K562 (cell line): ENCODE data around the gene SCIN. TPM values are rescaled to one million over a fixed set of nuclear protein-coding genes. Genes with fewer than 3 reads are reported as not detected.

Experiments used
- CBFA2T3 ChIP-seq: fragments of 450-650 bp; IDR thresholded peaks from 2 replicates; pipeline ENCODE4 v1.6.1; 2017
- EWSR1 ChIP-seq: fragments of 450-650 bp; IDR thresholded peaks from 2 replicates; pipeline ENCODE4 v1.6.1; 2018; ENCODE audit warnings: borderline replicate concordance, mild to moderate bottlenecking, low read depth, moderate library complexity; ENCODE audit not compliant: partially characterized antibody
- IRF2 ChIP-seq: sonication (generic); formaldehyde crosslinking; IDR thresholded peaks from 2 replicates; pipeline ENCODE4 v1.8.1; 2022; ENCODE audit warnings: mild to moderate bottlenecking, missing genetic modification reagents
- MCM2 ChIP-seq: fragments of 450-650 bp; IDR thresholded peaks from 2 replicates; pipeline ENCODE4 v1.6.1; 2017; ENCODE audit warnings: low read depth, mild to moderate bottlenecking
- MEF2D ChIP-seq: conservative IDR thresholded peaks from 2 replicates; pipeline ENCODE4 v1.6.1; 2016; ENCODE audit warnings: low read depth, missing genetic modification characterization, missing compliant biosample characterization
- MYC ChIP-seq, 2 experiments: fragments of 250-450 bp in 1 of 2; sonication (Bioruptor Pico) in 1 of 2; IDR thresholded peaks; 2 replicates each; pipeline versions ENCODE4 v1.5.1 to v1.6.1; 2012 to 2021; ENCODE audit warnings: low read depth in 2 of 2, borderline replicate concordance in 1 of 2, improper control_type of control experiment in 1 of 2, low read length in 1 of 2, mild to moderate bottlenecking in 1 of 2, moderate library complexity in 1 of 2
- NCOA2 ChIP-seq, 2 experiments: fragments of 450-650 bp; IDR thresholded peaks; 2 replicates each; pipeline ENCODE4 v1.6.1; 2018; ENCODE audit warnings: mild to moderate bottlenecking in 2 of 2, moderate library complexity in 1 of 2; ENCODE audit not compliant: partially characterized antibody in 2 of 2
- NRF1 ChIP-seq, 2 experiments: fragments of 450-650 bp; IDR thresholded peaks in 1 of 2; conservative IDR thresholded peaks in 1 of 2; 2 replicates each; pipeline ENCODE4 v1.6.1; 2014; ENCODE audit warnings: mild to moderate bottlenecking in 2 of 2
- PTRF ChIP-seq: fragments of 450-650 bp; IDR thresholded peaks from 2 replicates; pipeline ENCODE4 v1.6.1; 2016; ENCODE audit warnings: mild to moderate bottlenecking, missing genetic modification characterization, missing compliant biosample characterization
- RAD21 ChIP-seq, 2 experiments: fragments of 250-450 bp in 1 of 2; fragments of 450-650 bp in 1 of 2; sonication (Bioruptor Pico) in 1 of 2; formaldehyde crosslinking in 1 of 2; IDR thresholded peaks in 1 of 2; conservative IDR thresholded peaks in 1 of 2; 2 replicates each; pipeline versions ENCODE4 v1.4.0 to v1.8.0; 2020 to 2022; ENCODE audit warnings: mild to moderate bottlenecking in 2 of 2, moderate library complexity in 1 of 2
- SMC3 ChIP-seq: conservative IDR thresholded peaks from 2 replicates; pipeline ENCODE4 v1.6.1; 2011; ENCODE audit warnings: low read depth, low read length, improper control_type of control experiment; ENCODE audit not compliant: insufficient read depth
- STAG1 ChIP-seq: sonication (generic); formaldehyde crosslinking; IDR thresholded peaks from 2 replicates; pipeline ENCODE4 v1.5.0; 2020; ENCODE audit warnings: missing genetic modification reagents, borderline replicate concordance
- TARDBP ChIP-seq: fragments of 450-650 bp; IDR thresholded peaks from 2 replicates; pipeline ENCODE4 v1.6.1; 2016
- TSC22D4 ChIP-seq: fragments of 450-650 bp; IDR thresholded peaks from 2 replicates; pipeline ENCODE4 v1.6.1; 2016; ENCODE audit warnings: missing genetic modification characterization, missing biosample characterization, control low read depth
- ZFX ChIP-seq: sonication (generic); formaldehyde crosslinking; IDR thresholded peaks from 2 replicates; pipeline ENCODE4 v1.8.0; 2022; ENCODE audit warnings: mild to moderate bottlenecking, missing genetic modification reagents, moderate library complexity
- ZNF282 ChIP-seq: sonication (generic); formaldehyde crosslinking; IDR thresholded peaks from 2 replicates; pipeline ENCODE4 v1.8.1; 2023; ENCODE audit warnings: missing genetic modification reagents
- ZNF384 ChIP-seq: IDR thresholded peaks from 2 replicates; pipeline ENCODE4 v1.6.1; 2012; ENCODE audit warnings: low read depth, low read length, improper control_type of control experiment
- ZNF766 ChIP-seq: fragments of 200-800 bp; sonication (Bioruptor generic); conservative IDR thresholded peaks from 2 replicates; pipeline ENCODE4 v1.6.1; 2016; ENCODE audit warnings: missing genetic modification characterization, missing compliant biosample characterization
- polyA plus RNA-seq, 8 experiments: library from polyadenylated mRNA; depleted of rRNA in 4 of 8; stranded (reverse) in 5 of 8; unstranded in 3 of 8; fragments of >200 nt; fragmentation: Nextera tagmentation in 2 of 8; fragmentation: Illumina TruSeq in 1 of 8; extraction: Ambion mirVana in 2 of 8; extraction: Trizol in 1 of 8; gene quantifications; 2 replicates each; pipeline versions ENCODE4 v1.2.1 to v1.2.3, GENCODE V29; 2011 to 2014; ENCODE audit warnings: inconsistent platforms in 1 of 8, missing spikeins in 1 of 8
- total RNA-seq, 7 experiments: library from RNA; depleted of rRNA in 6 of 7; stranded (reverse); fragments of >200 nt in 6 of 7; fragmentation: Illumina TruSeq in 2 of 7; extraction: Trizol in 2 of 7; gene quantifications; 2 replicates each; pipeline versions ENCODE4 v1.2.1 to v1.2.3, GENCODE V29; 2011 to 2021; ENCODE audit warnings: low replicate concordance in 1 of 7
- TF ChIP-seq, protein P1 (sequence below): IDR thresholded peaks from 2 replicates; pipeline ENCODE4 v1.6.1; 2016; ENCODE audit warnings: missing genetic modification characterization, missing compliant biosample characterization
- TF ChIP-seq, protein P2 (sequence below), 2 experiments: IDR thresholded peaks; 2 replicates each; pipeline ENCODE4 v1.6.1; 2012; ENCODE audit warnings: improper control_type of control experiment in 2 of 2, low read depth in 2 of 2, low read length in 2 of 2, borderline replicate concordance in 1 of 2
- TF ChIP-seq, protein P3 (sequence below): fragments of 250-450 bp; sonication (Bioruptor Pico); IDR thresholded peaks from 2 replicates; pipeline ENCODE4 v1.5.0; 2021; ENCODE audit warnings: mild to moderate bottlenecking, borderline replicate concordance

The SCIN gene
- total and polyA plus RNA-seq, 9 of the 15 experiments (the other 6 are each of a cell fraction or from before 2014, with no cell fraction given), result 0.67 to 18.2 (median 10.6) TPM

- TF ChIP-seq MYC (IDR thresholded peaks at IDR 0.05; ENCODE audit: low read depth, low read length) (peak; percentile 61; the same call in 1 of the 2 replicates), MYC (CRISPR knock-in tag; IDR thresholded peaks at IDR 0.05; ENCODE audit: borderline replicate concordance, low read depth) (no peak), ZNF766 (CRISPR knock-in tag) (no peak), ZNF384 (no peak), PTRF (tag) (no peak), CBFA2T3 (peak; percentile 87), EWSR1 (no peak), ZFX (CRISPR knock-in tag) (0 out of 2 replicates have a peak, but pooled peaks have one; percentile 19), MEF2D (0 out of 2 replicates have a peak, but pooled peaks have one; percentile 39), MCM2 (no peak), STAG1 (no peak), ZNF282 (CRISPR knock-in tag) (no peak), TARDBP (no peak), NRF1 (conservative IDR thresholded peaks at IDR 0.05 in 1 of 2, IDR thresholded peaks at IDR 0.05 in 1 of 2) (peak; percentile 58; a peak in 3 of 4 replicates), IRF2 (CRISPR knock-in tag) (no peak), SMC3 (no peak), NCOA2 (IDR thresholded peaks at IDR 0.05; ENCODE audit: partially characterized antibody in 2 of 2) (peak in 1 of 2 experiments; percentile 62), TSC22D4 (tag) (no peak), RAD21 (CRISPR knock-in tag; conservative IDR thresholded peaks at IDR 0.05 in 1 of 2, IDR thresholded peaks at IDR 0.05 in 1 of 2) (no peak)
- TF ChIP-seq, protein P1, sequence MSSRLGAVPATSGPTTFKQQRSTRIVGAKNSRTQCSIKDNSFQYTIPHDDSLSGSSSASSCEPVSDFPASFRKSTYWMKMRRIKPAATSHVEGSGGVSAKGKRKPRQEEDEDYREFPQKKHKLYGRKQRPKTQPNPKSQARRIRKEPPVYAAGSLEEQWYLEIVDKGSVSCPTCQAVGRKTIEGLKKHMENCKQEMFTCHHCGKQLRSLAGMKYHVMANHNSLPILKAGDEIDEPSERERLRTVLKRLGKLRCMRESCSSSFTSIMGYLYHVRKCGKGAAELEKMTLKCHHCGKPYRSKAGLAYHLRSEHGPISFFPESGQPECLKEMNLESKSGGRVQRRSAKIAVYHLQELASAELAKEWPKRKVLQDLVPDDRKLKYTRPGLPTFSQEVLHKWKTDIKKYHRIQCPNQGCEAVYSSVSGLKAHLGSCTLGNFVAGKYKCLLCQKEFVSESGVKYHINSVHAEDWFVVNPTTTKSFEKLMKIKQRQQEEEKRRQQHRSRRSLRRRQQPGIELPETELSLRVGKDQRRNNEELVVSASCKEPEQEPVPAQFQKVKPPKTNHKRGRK (tag), result no peak
- TF ChIP-seq, protein P2, sequence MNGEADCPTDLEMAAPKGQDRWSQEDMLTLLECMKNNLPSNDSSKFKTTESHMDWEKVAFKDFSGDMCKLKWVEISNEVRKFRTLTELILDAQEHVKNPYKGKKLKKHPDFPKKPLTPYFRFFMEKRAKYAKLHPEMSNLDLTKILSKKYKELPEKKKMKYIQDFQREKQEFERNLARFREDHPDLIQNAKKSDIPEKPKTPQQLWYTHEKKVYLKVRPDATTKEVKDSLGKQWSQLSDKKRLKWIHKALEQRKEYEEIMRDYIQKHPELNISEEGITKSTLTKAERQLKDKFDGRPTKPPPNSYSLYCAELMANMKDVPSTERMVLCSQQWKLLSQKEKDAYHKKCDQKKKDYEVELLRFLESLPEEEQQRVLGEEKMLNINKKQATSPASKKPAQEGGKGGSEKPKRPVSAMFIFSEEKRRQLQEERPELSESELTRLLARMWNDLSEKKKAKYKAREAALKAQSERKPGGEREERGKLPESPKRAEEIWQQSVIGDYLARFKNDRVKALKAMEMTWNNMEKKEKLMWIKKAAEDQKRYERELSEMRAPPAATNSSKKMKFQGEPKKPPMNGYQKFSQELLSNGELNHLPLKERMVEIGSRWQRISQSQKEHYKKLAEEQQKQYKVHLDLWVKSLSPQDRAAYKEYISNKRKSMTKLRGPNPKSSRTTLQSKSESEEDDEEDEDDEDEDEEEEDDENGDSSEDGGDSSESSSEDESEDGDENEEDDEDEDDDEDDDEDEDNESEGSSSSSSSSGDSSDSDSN (IDR thresholded peaks at IDR 0.05; ENCODE audit: borderline replicate concordance in 1 of 2, low read depth in 2 of 2, low read length in 2 of 2), result no peak
- TF ChIP-seq, protein P3, sequence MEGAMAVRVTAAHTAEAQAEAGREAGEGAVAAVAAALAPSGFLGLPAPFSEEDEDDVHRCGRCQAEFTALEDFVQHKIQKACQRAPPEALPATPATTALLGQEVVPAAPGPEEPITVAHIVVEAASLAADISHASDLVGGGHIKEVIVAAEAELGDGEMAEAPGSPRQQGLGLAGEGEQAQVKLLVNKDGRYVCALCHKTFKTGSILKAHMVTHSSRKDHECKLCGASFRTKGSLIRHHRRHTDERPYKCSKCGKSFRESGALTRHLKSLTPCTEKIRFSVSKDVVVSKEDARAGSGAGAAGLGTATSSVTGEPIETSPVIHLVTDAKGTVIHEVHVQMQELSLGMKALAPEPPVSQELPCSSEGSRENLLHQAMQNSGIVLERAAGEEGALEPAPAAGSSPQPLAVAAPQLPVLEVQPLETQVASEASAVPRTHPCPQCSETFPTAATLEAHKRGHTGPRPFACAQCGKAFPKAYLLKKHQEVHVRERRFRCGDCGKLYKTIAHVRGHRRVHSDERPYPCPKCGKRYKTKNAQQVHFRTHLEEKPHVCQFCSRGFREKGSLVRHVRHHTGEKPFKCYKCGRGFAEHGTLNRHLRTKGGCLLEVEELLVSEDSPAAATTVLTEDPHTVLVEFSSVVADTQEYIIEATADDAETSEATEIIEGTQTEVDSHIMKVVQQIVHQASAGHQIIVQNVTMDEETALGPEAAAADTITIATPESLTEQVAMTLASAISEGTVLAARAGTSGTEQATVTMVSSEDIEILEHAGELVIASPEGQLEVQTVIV (CRISPR knock-in tag), result no peak
These were observed 77.1 kb downstream of the SCIN start (continued) for GRCh38 chr7:12647364-12648219.
